ENCODE measurements around the gene TULP4.
"Not testable (repeated sequence)": the region's sequence is repeated elsewhere in the genome, so short reads cannot be mapped to it uniquely, and the experiment has no call there.

The TULP4 gene

DNA sequence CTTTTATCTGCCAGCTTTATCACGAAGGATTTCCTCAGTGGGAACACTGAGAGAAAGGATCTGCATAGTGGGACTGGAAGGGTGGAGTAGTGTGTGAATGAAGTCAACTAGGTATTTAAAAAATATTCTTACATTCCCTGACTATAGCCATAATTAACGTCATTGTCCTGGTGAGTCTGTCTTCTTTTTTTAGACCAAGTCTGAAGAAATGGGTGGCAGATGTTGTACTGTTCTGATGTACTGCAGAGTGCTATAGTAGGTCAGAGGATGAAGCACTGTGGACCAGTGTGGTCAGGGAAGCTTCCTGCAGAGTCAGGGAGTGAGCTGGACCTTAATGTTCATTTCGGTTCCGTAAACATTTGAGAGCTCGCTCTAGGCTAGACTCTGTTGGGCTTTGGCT, 11.9 kb downstream of the TULP4 start:
- no peak overlapping the region for H3K4me3 ChIP-seq (ENCODE audit: low read length)
- WGBS (ENCODE audit: insufficient coverage, insufficient read length) = no CpG with 5 or more reads among the region's 5 CpGs
- H3K36me3 ChIP-seq (ENCODE audit: control insufficient read depth, insufficient read depth, low read length) = no peaks in the 10 kb centered on the region
- no peak for DNase-seq (ENCODE audit: low read depth, low spot score)
- H3K27me3 ChIP-seq (ENCODE audit: control insufficient read depth, insufficient read depth, low read length) = no peaks in the 10 kb centered on the region
- no peaks in the 10 kb centered on the region for H3K9me3 ChIP-seq (ENCODE audit: control insufficient read depth, insufficient read depth, low read length)
- H3K4me1 ChIP-seq (ENCODE audit: control insufficient read depth, insufficient read depth, low read length) = peaks cover 3% of the 10 kb centered on the region; the same call in 1 of the 2 replicates
- H3K27ac ChIP-seq (ENCODE audit: low read length) = no peak overlapping the region

DNA sequence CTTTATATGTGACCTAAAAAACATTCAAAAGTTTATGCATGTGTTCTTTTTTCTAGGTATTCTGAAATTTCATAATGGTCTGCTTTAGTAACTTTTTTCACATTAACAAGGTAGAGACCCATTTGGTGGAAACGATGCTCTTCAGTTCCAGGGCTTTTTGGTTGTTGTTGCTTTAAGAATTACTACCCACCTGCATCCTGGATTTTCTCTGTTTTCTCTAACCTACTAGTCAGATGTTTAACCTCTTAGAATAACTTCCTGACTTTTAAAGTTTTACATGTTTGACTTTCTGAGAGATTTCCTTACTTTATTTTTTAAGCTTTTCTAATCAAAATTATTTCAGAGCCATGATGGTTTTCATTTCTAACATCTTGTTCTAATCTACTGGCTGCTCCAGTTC, 14.9 kb downstream of the TULP4 start:
- Histone ChIP-seq H3K4me3 (ENCODE audit: low read length) (no peak overlapping the region), H3K4me1 (ENCODE audit: control insufficient read depth, insufficient read depth, low read length) (peaks cover 3% of the 10 kb centered on the region; the same call in 1 of the 2 replicates), H3K27me3 (ENCODE audit: control insufficient read depth, insufficient read depth, low read length) (no peaks in the 10 kb centered on the region), H3K27ac (ENCODE audit: low read length) (no peak overlapping the region), H3K36me3 (ENCODE audit: control insufficient read depth, insufficient read depth, low read length) (no peaks in the 10 kb centered on the region), H3K9me3 (ENCODE audit: control insufficient read depth, insufficient read depth, low read length) (no peaks in the 10 kb centered on the region)
- WGBS (ENCODE audit: insufficient coverage, insufficient read length) = no CpG with 5 or more reads among the region's 1 CpG
- no peak for DNase-seq (ENCODE audit: low read depth, low spot score)

DNA sequence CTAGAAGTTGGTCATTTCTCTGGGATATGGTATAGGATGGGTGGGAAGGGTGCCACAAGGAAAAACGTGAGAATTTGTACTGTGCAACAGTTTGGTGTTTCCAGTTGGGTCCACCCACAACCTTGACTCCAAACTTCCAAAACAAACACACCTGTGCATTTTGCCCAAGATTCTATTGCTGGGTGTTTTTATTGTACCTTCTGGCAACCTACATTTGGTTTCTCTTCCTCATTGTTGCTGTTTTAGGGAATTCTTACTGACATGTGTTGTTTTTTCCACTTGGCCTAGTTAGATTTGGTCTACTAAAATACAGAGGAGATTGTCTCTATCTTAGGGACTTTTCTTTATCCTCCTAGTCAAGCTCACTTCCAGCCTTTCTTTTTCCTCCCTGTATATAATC, 16.7 kb downstream of the TULP4 start:
- no peaks in the 10 kb centered on the region for H3K36me3 ChIP-seq (ENCODE audit: control insufficient read depth, insufficient read depth, low read length)
- H3K4me3 ChIP-seq (ENCODE audit: low read length) = no peak overlapping the region
- no peak for DNase-seq (ENCODE audit: low read depth, low spot score)
- peaks cover 3% of the 10 kb centered on the region; the same call in 1 of the 2 replicates for H3K4me1 ChIP-seq (ENCODE audit: control insufficient read depth, insufficient read depth, low read length)
- WGBS (ENCODE audit: insufficient coverage, insufficient read length) = no CpG with 5 or more reads among the region's 1 CpG
- no peaks in the 10 kb centered on the region for H3K27me3 ChIP-seq (ENCODE audit: control insufficient read depth, insufficient read depth, low read length)
- H3K27ac ChIP-seq (ENCODE audit: low read length) = no peak overlapping the region
- no peaks in the 10 kb centered on the region for H3K9me3 ChIP-seq (ENCODE audit: control insufficient read depth, insufficient read depth, low read length)

- Histone ChIP-seq H3K9me3 (ENCODE audit: control insufficient read depth, insufficient read depth, low read length) (no peaks in the 10 kb centered on the region), H3K27ac (ENCODE audit: low read length) (no peak overlapping the region), H3K27me3 (ENCODE audit: control insufficient read depth, insufficient read depth, low read length) (no peaks in the 10 kb centered on the region), H3K4me1 (ENCODE audit: control insufficient read depth, insufficient read depth, low read length) (peaks cover 3% of the 10 kb centered on the region; the same call in 1 of the 2 replicates), H3K4me3 (ENCODE audit: low read length) (no peak overlapping the region), H3K36me3 (ENCODE audit: control insufficient read depth, insufficient read depth, low read length) (no peaks in the 10 kb centered on the region)
- no peak for DNase-seq (ENCODE audit: low read depth, low spot score)
- no CpG with 5 or more reads among the region's 1 CpG for WGBS (ENCODE audit: insufficient coverage, insufficient read length)
Measured at GRCh38 chr6:158329531-158329930, 17.3 kb downstream of the TULP4 start.

DNA sequence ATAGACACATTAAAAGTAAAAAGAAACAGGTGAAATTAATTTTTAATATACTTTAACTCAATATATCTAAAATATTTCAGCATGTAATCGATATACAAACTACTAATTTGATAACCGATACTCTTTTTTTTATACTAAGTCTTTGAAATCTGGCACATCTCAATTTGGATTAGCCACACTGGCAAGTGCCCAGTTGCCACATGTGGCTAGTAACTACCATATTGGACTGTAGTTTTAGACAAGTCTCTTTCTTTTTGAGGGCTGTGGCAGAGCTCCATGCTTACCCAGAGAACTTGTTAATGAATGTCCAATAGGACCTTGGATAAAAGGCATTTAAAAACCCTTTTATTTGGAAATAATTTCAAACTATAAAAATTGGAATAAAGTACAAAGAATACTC, 17.8 kb downstream of the TULP4 start:
- Histone ChIP-seq H3K4me1 (ENCODE audit: control insufficient read depth, insufficient read depth, low read length) (peaks cover 3% of the 10 kb centered on the region; the same call in 1 of the 2 replicates), H3K4me3 (ENCODE audit: low read length) (no peak overlapping the region), H3K27me3 (ENCODE audit: control insufficient read depth, insufficient read depth, low read length) (no peaks in the 10 kb centered on the region), H3K36me3 (ENCODE audit: control insufficient read depth, insufficient read depth, low read length) (no peaks in the 10 kb centered on the region), H3K9me3 (ENCODE audit: control insufficient read depth, insufficient read depth, low read length) (no peaks in the 10 kb centered on the region), H3K27ac (ENCODE audit: low read length) (no peak overlapping the region)
- no CpG with 5 or more reads among the region's 2 CpGs for WGBS (ENCODE audit: insufficient coverage, insufficient read length)
- DNase-seq (ENCODE audit: low read depth, low spot score) = no peak

DNA sequence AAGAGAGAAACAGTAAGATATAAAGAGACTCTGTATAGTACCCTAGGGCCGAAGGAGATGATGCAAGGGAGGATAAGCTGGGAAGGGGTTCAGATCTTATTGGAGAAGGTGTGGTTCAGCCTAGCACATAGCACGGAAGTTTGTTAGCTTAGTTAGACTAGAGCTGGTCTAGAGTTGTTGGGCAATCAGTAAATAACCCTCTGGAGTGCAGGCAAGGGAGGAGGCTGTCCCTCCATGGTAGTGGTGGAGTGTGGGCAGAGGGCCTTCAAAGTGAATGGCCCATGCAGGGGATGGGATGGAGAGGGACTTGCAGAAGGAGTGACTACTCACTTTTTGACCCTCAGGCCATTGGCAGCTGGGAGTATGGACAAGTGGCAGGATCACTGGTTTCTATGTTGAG, 20.0 kb downstream of the TULP4 start:
- no peak for DNase-seq (ENCODE audit: low read depth, low spot score)
- Histone ChIP-seq H3K4me3 (ENCODE audit: low read length) (no peak overlapping the region), H3K9me3 (ENCODE audit: control insufficient read depth, insufficient read depth, low read length) (no peaks in the 10 kb centered on the region), H3K27me3 (ENCODE audit: control insufficient read depth, insufficient read depth, low read length) (no peaks in the 10 kb centered on the region), H3K4me1 (ENCODE audit: control insufficient read depth, insufficient read depth, low read length) (peaks cover 3% of the 10 kb centered on the region; the same call in 1 of the 2 replicates), H3K36me3 (ENCODE audit: control insufficient read depth, insufficient read depth, low read length) (no peaks in the 10 kb centered on the region), H3K27ac (ENCODE audit: low read length) (no peak overlapping the region)
- no CpG with 5 or more reads among the region's 2 CpGs for whole genome bisulfite sequencing (ENCODE audit: insufficient coverage, insufficient read length)

DNA sequence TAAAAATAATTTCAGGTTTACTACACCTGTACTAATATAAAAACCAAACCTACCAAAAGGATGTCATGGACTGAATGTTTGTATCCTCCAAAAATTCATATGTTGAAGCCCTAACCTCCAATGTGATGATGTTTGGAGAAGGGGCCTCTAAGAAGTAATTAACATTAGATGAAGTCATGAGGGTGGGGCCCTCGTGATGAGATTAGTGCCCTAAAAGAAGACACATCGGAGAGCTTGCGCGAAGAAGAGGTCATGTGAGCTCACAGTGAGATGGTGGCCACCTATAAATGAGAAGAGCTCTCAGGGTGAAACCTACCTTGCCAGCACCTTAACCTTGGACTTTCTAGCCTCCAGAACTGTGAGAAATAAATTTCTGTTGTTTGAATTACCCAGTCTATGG, 20.8 kb downstream of the TULP4 start:
- H3K4me3 ChIP-seq (ENCODE audit: low read length) = no peak overlapping the region
- no peaks in the 10 kb centered on the region for H3K27me3 ChIP-seq (ENCODE audit: control insufficient read depth, insufficient read depth, low read length)
- H3K9me3 ChIP-seq (ENCODE audit: control insufficient read depth, insufficient read depth, low read length) = no peaks in the 10 kb centered on the region
- no peak for DNase-seq (ENCODE audit: low read depth, low spot score)
- H3K4me1 ChIP-seq (ENCODE audit: control insufficient read depth, insufficient read depth, low read length) = peaks cover 3% of the 10 kb centered on the region; the same call in 1 of the 2 replicates
- H3K27ac ChIP-seq (ENCODE audit: low read length) = no peak overlapping the region
- H3K36me3 ChIP-seq (ENCODE audit: control insufficient read depth, insufficient read depth, low read length) = no peaks in the 10 kb centered on the region
- no CpG with 5 or more reads among the region's 4 CpGs for WGBS (ENCODE audit: insufficient coverage, insufficient read length)

- Histone ChIP-seq H3K9me3 (ENCODE audit: control insufficient read depth, insufficient read depth, low read length) (no peaks in the 10 kb centered on the region), H3K4me1 (ENCODE audit: control insufficient read depth, insufficient read depth, low read length) (no peaks in the 10 kb centered on the region), H3K4me3 (ENCODE audit: low read length) (no peak overlapping the region), H3K27me3 (ENCODE audit: control insufficient read depth, insufficient read depth, low read length) (no peaks in the 10 kb centered on the region), H3K36me3 (ENCODE audit: control insufficient read depth, insufficient read depth, low read length) (no peaks in the 10 kb centered on the region), H3K27ac (ENCODE audit: low read length) (no peak overlapping the region)
- no CpG with 5 or more reads among the region's 2 CpGs for WGBS (ENCODE audit: insufficient coverage, insufficient read length)
- DNase-seq (ENCODE audit: low read depth, low spot score) = no peak
Measured at GRCh38 chr6:158334534-158334933, 22.3 kb downstream of the TULP4 start.

- H3K27ac ChIP-seq (ENCODE audit: low read length) = no peak overlapping the region
- H3K4me3 ChIP-seq (ENCODE audit: low read length) = no peak overlapping the region
- no peaks in the 10 kb centered on the region for H3K4me1 ChIP-seq (ENCODE audit: control insufficient read depth, insufficient read depth, low read length)
- WGBS (ENCODE audit: insufficient coverage, insufficient read length) = no CpG with 5 or more reads among the region's 2 CpGs
- no peak for DNase-seq (ENCODE audit: low read depth, low spot score)
- no peaks in the 10 kb centered on the region for H3K36me3 ChIP-seq (ENCODE audit: control insufficient read depth, insufficient read depth, low read length)
- no peaks in the 10 kb centered on the region for H3K27me3 ChIP-seq (ENCODE audit: control insufficient read depth, insufficient read depth, low read length)
- no peaks in the 10 kb centered on the region for H3K9me3 ChIP-seq (ENCODE audit: control insufficient read depth, insufficient read depth, low read length)
Measured at GRCh38 chr6:158337332-158337731, 25.1 kb downstream of the TULP4 start.

- H3K4me1 ChIP-seq (ENCODE audit: control insufficient read depth, insufficient read depth, low read length) = peaks cover 3% of the 10 kb centered on the region; the same call in 1 of the 2 replicates
- no peaks in the 10 kb centered on the region for H3K36me3 ChIP-seq (ENCODE audit: control insufficient read depth, insufficient read depth, low read length)
- H3K27ac ChIP-seq (ENCODE audit: low read length) = no peak overlapping the region
- no peak for DNase-seq (ENCODE audit: low read depth, low spot score)
- H3K4me3 ChIP-seq (ENCODE audit: low read length) = no peak overlapping the region
- WGBS (ENCODE audit: insufficient coverage, insufficient read length) = no CpG with 5 or more reads among the region's 5 CpGs
- H3K27me3 ChIP-seq (ENCODE audit: control insufficient read depth, insufficient read depth, low read length) = no peaks in the 10 kb centered on the region
- no peaks in the 10 kb centered on the region for H3K9me3 ChIP-seq (ENCODE audit: control insufficient read depth, insufficient read depth, low read length)
Measured at GRCh38 chr6:158338311-158339112, 26.2 kb downstream of the TULP4 start.

DNA sequence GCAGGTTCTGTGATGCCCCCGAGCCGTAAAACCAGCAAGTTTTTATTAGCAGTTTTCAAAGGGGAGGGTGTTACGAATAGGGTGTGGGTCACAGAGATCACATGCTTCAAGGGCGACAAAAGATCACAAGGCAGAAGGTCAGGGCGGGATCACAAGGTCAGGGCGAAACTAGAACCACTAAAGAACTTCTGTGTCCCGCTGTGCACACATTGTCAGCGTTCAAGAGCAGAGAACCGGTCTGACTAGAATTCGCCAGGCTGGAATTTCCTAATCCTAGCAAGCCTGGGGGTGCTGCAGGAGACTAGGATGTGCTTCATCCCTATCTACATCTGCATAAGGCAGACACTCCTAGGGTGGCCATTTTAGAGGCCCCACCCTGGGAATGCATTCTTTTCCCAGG, 26.9 kb downstream of the TULP4 start:
- H3K27me3 ChIP-seq (ENCODE audit: control insufficient read depth, insufficient read depth, low read length); H3K9me3 ChIP-seq (ENCODE audit: control insufficient read depth, insufficient read depth, low read length); H3K27ac ChIP-seq (ENCODE audit: low read length); H3K4me1 ChIP-seq (ENCODE audit: control insufficient read depth, insufficient read depth, low read length); H3K36me3 ChIP-seq (ENCODE audit: control insufficient read depth, insufficient read depth, low read length); H3K4me3 ChIP-seq (ENCODE audit: low read length): not testable (repeated sequence)
- peak; percentile 66 for DNase-seq (ENCODE audit: low read depth, low spot score)
- WGBS (ENCODE audit: insufficient coverage, insufficient read length) = no CpG with 5 or more reads among the region's 10 CpGs

Data from iPS DF 6.9 (cell line).